Liver (tissue), 9 donors: ENCODE results near the gene LARP4. TPM values are rescaled to one million over a fixed set of nuclear protein-coding genes. Genes with fewer than 3 reads are reported as not detected.

ENCODE experiments used
- DNase-seq: peaks from one replicate; pipeline ENCODE4 v3.0.0-alpha.2; 2017; ENCODE audit warnings: low spot score
- H3K27ac ChIP-seq, 2 donors: one replicate each; pipeline ENCODE4 v1.7.0; 2013; ENCODE audit warnings: inconsistent platforms in 2 of 2, low read length in 2 of 2, control low read depth in 1 of 2, low read depth in 1 of 2, mild to moderate bottlenecking in 1 of 2
- H3K27me3 ChIP-seq, 4 donors: one replicate each; pipeline versions ENCODE4 v1.6.1 to v1.7.0; 2013; ENCODE audit warnings: low read length in 3 of 4, inconsistent platforms in 1 of 4, mild to moderate bottlenecking in 1 of 4, moderate library complexity in 1 of 4; ENCODE audit not compliant: control insufficient read depth in 4 of 4, insufficient read depth in 4 of 4
- H3K36me3 ChIP-seq, 4 donors: one replicate each; pipeline versions ENCODE4 v1.6.1 to v1.7.0; 2013; ENCODE audit warnings: low read length in 3 of 4, mild to moderate bottlenecking in 3 of 4, low read depth in 1 of 4, moderate library complexity in 1 of 4; ENCODE audit not compliant: control insufficient read depth in 4 of 4, insufficient read depth in 3 of 4
- H3K4me1 ChIP-seq, 4 donors: one replicate each; pipeline versions ENCODE4 v1.6.1 to v1.7.0; 2013; ENCODE audit warnings: low read length in 3 of 4, mild to moderate bottlenecking in 3 of 4, moderate library complexity in 1 of 4; ENCODE audit not compliant: control insufficient read depth in 4 of 4, insufficient read depth in 4 of 4
- H3K4me3 ChIP-seq, 3 donors: one replicate each; pipeline versions ENCODE4 v1.6.1 to v1.7.0; 2013; ENCODE audit warnings: low read length in 3 of 3, control low read depth in 1 of 3, low read depth in 1 of 3, mild to moderate bottlenecking in 1 of 3
- H3K9ac ChIP-seq, 2 donors: one replicate each; pipeline ENCODE4 v1.7.0; 2013; ENCODE audit warnings: low read length in 2 of 2, mild to moderate bottlenecking in 2 of 2, moderate library complexity in 2 of 2, control low read depth in 1 of 2, low read depth in 1 of 2
- H3K9me3 ChIP-seq, 4 donors: one replicate each; pipeline versions ENCODE4 v1.6.1 to v1.7.0; 2013; ENCODE audit warnings: low read length in 3 of 4; ENCODE audit not compliant: control insufficient read depth in 4 of 4
- EGR1 ChIP-seq, 2 donors: IDR thresholded peaks; 2 replicates each; pipeline ENCODE4 v1.6.1; 2016 to 2018; ENCODE audit warnings: antibody characterized with exemption in 2 of 2, low read depth in 2 of 2
- FOXA1 ChIP-seq: IDR thresholded peaks from 2 replicates; pipeline ENCODE4 v1.6.1; 2016; ENCODE audit warnings: antibody characterized with exemption
- FOXA2 ChIP-seq: IDR thresholded peaks from 2 replicates; pipeline ENCODE4 v1.6.1; 2016; ENCODE audit warnings: antibody characterized with exemption
- GABPA ChIP-seq, 2 donors: IDR thresholded peaks in 1 of 2; conservative IDR thresholded peaks in 1 of 2; 2 replicates each; pipeline ENCODE4 v1.6.1; 2016; ENCODE audit warnings: antibody characterized with exemption in 2 of 2, mild to moderate bottlenecking in 1 of 2, moderate library complexity in 1 of 2
- HNF4A ChIP-seq, 2 donors: conservative IDR thresholded peaks; 2 replicates each; pipeline ENCODE4 v1.6.1; 2016; ENCODE audit warnings: antibody characterized with exemption in 2 of 2, mild to moderate bottlenecking in 2 of 2
- HNF4G ChIP-seq: IDR thresholded peaks from 2 replicates; pipeline ENCODE4 v1.6.1; 2016; ENCODE audit warnings: antibody characterized with exemption
- JUND ChIP-seq, 2 donors: IDR thresholded peaks; 2 replicates each; pipeline ENCODE4 v1.6.1; 2016; ENCODE audit warnings: antibody characterized with exemption in 2 of 2
- NR2F2 ChIP-seq: IDR thresholded peaks from 2 replicates; pipeline ENCODE4 v1.6.1; 2016; ENCODE audit warnings: antibody characterized with exemption
- RAD21 ChIP-seq, 2 donors: IDR thresholded peaks; 2 replicates each; pipeline ENCODE4 v1.6.1; 2016; ENCODE audit warnings: antibody characterized with exemption in 2 of 2, mild to moderate bottlenecking in 2 of 2
- RXRA ChIP-seq, 2 donors: IDR thresholded peaks; 2 replicates each; pipeline ENCODE4 v1.6.1; 2017 to 2018; ENCODE audit warnings: antibody characterized with exemption in 2 of 2, mild to moderate bottlenecking in 1 of 2
- SP1 ChIP-seq: IDR thresholded peaks from 2 replicates; pipeline ENCODE4 v1.6.1; 2018; ENCODE audit warnings: antibody characterized with exemption, mild to moderate bottlenecking
- TAF1 ChIP-seq: conservative IDR thresholded peaks from 2 replicates; pipeline ENCODE4 v1.6.1; 2016; ENCODE audit warnings: antibody characterized with exemption, mild to moderate bottlenecking
- YY1 ChIP-seq: IDR thresholded peaks from 2 replicates; pipeline ENCODE4 v1.6.1; 2016; ENCODE audit warnings: antibody characterized with exemption, mild to moderate bottlenecking
- WGBS: extraction: QIAGEN DNeasy Blood & Tissue Kit; methylation state at CpG from one replicate; pipeline ENCODE4 v1.1.7; 2013; 5-methylcytosine and 5-hydroxymethylcytosine counted together
- polyA plus RNA-seq, 2 donors: library from polyadenylated mRNA; stranded (reverse) in 1 of 2; unstranded in 1 of 2; fragments of 200-250 nt in 1 of 2; fragments of >200 nt in 1 of 2; fragmentation: Nextera tagmentation in 1 of 2; extraction: Ambion mirVana in 1 of 2; gene quantifications; one replicate each; pipeline versions ENCODE4 v1.2.1 to v1.2.3, GENCODE V29; 2013 to 2015
- total RNA-seq, 2 donors: library from RNA; depleted of rRNA; stranded (reverse); fragments of >200 nt; gene quantifications; one replicate each; pipeline ENCODE4 v1.2.3, GENCODE V29; 2014
- TF ChIP-seq, protein P1 (sequence below): fragments of 150-350 bp; IDR thresholded peaks from 2 replicates; pipeline ENCODE4 v1.5.1; 2017; ENCODE audit warnings: improper control_type of control experiment, low read depth, low read length; ENCODE audit not compliant: missing input control
- TF ChIP-seq, protein P2 (sequence below): IDR thresholded peaks from 2 replicates; pipeline ENCODE4 v1.6.1; 2016; ENCODE audit warnings: antibody characterized with exemption
- TF ChIP-seq, protein P3 (sequence below): IDR thresholded peaks from 2 replicates; pipeline ENCODE4 v1.6.1; 2016; ENCODE audit warnings: antibody characterized with exemption, mild to moderate bottlenecking
- TF ChIP-seq, protein P4 (sequence below): IDR thresholded peaks from 2 replicates; pipeline ENCODE4 v1.6.1; 2016; ENCODE audit warnings: antibody characterized with exemption
- TF ChIP-seq, protein P5 (sequence below): IDR thresholded peaks from 2 replicates; pipeline ENCODE4 v1.6.1; 2016; ENCODE audit warnings: antibody characterized with exemption
- donor health status: healthy.
- donor health status: healthy.
- donor health status: healthy.
- donor health status: healthy.
- donor health status: healthy.

The LARP4 gene
- total and polyA plus RNA-seq, 4 donors: 17.3 to 71.0 (median 37.5) TPM

DNA sequence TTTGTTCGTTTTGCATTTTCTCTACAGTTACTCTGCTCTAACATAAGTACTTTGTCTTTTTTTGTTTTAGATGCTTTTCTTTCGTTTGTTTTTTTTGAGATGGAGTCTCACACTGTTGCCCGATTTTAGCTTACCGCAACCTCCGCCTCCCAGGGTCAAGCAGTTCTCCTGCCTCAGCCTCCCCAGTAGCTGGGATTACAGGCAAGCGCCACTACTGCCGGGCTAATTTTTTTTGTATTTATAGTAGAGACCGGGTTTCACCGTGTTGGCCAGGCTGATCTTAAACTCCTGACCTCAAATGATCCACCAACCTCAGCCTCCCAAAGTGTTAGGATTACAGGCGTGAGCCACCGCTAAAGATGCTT, 106.8 kb downstream of the LARP4 start:
- Histone ChIP-seq H3K27me3 (no peaks in the 10 kb centered on the region), H3K36me3 (no peaks in the 10 kb centered on the region), H3K9ac (peak overlapping the region; percentile 81 to 92), H3K4me3 (peak overlapping the region in 2 of 3 donors; percentile 84 to 96), H3K4me1 (peaks cover 3 to 50% (median 38%) of the 10 kb centered on the region in 4 donors), H3K9me3 (no peaks in the 10 kb centered on the region), H3K27ac (peak overlapping the region; percentile 95 to 97)
- WGBS: 46% methylated on average over 11 of the region's 11 CpGs
- TF ChIP-seq FOXA2 (no peak), HNF4A (conservative IDR thresholded peaks at IDR 0.05) (no peak), JUND (IDR thresholded peaks at IDR 0.05) (no peak), TAF1 (no peak), NR2F2 (no peak), EGR1 (IDR thresholded peaks at IDR 0.05; ENCODE audit: low read depth in 2 of 2) (no peak), RXRA (IDR thresholded peaks at IDR 0.05) (no peak), RAD21 (IDR thresholded peaks at IDR 0.05) (no peak), SP1 (no peak), GABPA (IDR thresholded peaks at IDR 0.05 in 1 of 2, conservative IDR thresholded peaks at IDR 0.05 in 1 of 2) (no peak), YY1 (no peak), FOXA1 (no peak)
- TF ChIP-seq, protein P1, sequence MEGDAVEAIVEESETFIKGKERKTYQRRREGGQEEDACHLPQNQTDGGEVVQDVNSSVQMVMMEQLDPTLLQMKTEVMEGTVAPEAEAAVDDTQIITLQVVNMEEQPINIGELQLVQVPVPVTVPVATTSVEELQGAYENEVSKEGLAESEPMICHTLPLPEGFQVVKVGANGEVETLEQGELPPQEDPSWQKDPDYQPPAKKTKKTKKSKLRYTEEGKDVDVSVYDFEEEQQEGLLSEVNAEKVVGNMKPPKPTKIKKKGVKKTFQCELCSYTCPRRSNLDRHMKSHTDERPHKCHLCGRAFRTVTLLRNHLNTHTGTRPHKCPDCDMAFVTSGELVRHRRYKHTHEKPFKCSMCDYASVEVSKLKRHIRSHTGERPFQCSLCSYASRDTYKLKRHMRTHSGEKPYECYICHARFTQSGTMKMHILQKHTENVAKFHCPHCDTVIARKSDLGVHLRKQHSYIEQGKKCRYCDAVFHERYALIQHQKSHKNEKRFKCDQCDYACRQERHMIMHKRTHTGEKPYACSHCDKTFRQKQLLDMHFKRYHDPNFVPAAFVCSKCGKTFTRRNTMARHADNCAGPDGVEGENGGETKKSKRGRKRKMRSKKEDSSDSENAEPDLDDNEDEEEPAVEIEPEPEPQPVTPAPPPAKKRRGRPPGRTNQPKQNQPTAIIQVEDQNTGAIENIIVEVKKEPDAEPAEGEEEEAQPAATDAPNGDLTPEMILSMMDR: no peak
- TF ChIP-seq, protein P2, sequence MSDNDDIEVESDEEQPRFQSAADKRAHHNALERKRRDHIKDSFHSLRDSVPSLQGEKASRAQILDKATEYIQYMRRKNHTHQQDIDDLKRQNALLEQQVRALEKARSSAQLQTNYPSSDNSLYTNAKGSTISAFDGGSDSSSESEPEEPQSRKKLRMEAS: no peak
- TF ChIP-seq, protein P3, sequence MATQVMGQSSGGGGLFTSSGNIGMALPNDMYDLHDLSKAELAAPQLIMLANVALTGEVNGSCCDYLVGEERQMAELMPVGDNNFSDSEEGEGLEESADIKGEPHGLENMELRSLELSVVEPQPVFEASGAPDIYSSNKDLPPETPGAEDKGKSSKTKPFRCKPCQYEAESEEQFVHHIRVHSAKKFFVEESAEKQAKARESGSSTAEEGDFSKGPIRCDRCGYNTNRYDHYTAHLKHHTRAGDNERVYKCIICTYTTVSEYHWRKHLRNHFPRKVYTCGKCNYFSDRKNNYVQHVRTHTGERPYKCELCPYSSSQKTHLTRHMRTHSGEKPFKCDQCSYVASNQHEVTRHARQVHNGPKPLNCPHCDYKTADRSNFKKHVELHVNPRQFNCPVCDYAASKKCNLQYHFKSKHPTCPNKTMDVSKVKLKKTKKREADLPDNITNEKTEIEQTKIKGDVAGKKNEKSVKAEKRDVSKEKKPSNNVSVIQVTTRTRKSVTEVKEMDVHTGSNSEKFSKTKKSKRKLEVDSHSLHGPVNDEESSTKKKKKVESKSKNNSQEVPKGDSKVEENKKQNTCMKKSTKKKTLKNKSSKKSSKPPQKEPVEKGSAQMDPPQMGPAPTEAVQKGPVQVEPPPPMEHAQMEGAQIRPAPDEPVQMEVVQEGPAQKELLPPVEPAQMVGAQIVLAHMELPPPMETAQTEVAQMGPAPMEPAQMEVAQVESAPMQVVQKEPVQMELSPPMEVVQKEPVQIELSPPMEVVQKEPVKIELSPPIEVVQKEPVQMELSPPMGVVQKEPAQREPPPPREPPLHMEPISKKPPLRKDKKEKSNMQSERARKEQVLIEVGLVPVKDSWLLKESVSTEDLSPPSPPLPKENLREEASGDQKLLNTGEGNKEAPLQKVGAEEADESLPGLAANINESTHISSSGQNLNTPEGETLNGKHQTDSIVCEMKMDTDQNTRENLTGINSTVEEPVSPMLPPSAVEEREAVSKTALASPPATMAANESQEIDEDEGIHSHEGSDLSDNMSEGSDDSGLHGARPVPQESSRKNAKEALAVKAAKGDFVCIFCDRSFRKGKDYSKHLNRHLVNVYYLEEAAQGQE: no peak
- TF ChIP-seq, protein P4, sequence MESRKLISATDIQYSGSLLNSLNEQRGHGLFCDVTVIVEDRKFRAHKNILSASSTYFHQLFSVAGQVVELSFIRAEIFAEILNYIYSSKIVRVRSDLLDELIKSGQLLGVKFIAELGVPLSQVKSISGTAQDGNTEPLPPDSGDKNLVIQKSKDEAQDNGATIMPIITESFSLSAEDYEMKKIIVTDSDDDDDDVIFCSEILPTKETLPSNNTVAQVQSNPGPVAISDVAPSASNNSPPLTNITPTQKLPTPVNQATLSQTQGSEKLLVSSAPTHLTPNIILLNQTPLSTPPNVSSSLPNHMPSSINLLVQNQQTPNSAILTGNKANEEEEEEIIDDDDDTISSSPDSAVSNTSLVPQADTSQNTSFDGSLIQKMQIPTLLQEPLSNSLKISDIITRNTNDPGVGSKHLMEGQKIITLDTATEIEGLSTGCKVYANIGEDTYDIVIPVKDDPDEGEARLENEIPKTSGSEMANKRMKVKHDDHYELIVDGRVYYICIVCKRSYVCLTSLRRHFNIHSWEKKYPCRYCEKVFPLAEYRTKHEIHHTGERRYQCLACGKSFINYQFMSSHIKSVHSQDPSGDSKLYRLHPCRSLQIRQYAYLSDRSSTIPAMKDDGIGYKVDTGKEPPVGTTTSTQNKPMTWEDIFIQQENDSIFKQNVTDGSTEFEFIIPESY: no peak
- TF ChIP-seq, protein P5, sequence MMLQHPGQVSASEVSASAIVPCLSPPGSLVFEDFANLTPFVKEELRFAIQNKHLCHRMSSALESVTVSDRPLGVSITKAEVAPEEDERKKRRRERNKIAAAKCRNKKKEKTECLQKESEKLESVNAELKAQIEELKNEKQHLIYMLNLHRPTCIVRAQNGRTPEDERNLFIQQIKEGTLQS: no peak
- DNase-seq: no peak

DNA sequence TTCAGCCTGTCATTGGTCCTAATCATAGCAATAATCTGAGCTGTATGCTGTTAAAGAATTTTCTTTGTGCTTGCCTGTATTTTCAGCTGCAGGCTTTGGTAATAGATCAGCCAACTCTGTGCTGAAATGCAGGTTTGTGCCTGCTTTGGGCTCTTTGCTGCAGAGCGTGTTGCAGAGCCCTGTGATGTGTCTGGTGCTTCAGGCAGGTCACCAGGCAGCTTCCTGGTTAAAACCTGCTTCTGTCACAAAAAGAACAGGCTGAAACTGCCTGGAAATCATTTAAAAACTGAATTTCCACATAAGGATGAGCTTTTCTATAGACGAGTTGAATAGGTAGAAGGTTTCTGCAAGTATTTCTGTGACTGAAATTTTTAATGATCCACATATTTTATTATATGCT, 107.2 kb downstream of the LARP4 start:
- H3K27ac ChIP-seq: peak overlapping the region; percentile 0 to 95

More for the DNA sequence above, 107.2 kb downstream of the LARP4 start:
- no peaks in the 10 kb centered on the region for H3K36me3 ChIP-seq
- H3K4me3 ChIP-seq: peak overlapping the region in 1 of 3 donors; percentile 84
- TF ChIP-seq GABPA (IDR thresholded peaks at IDR 0.05 in 1 of 2, conservative IDR thresholded peaks at IDR 0.05 in 1 of 2) (no peak), HNF4G (no peak), RXRA (IDR thresholded peaks at IDR 0.05) (no peak), HNF4A (conservative IDR thresholded peaks at IDR 0.05) (no peak), RAD21 (IDR thresholded peaks at IDR 0.05) (peak in 1 of 2 donors; percentile 26)
- no peaks in the 10 kb centered on the region for H3K27me3 ChIP-seq
- no peaks in the 10 kb centered on the region for H3K9me3 ChIP-seq
- DNase-seq: no peak
- WGBS: 31% methylated on average over 2 of the region's 2 CpGs
- peaks cover 3 to 50% (median 38%) of the 10 kb centered on the region in 4 donors for H3K4me1 ChIP-seq
- no peak overlapping the region for H3K9ac ChIP-seq
